KOPT-K1 (cell line): ENCODE measurements around the gene XPO4.
"Not testable (repeated sequence)": the region's sequence is repeated elsewhere in the genome, so short reads cannot be mapped to it uniquely, and the experiment has no call there.

ENCODE experiments used
- H3K27ac ChIP-seq: fragments of 200-600 bp; sonication (generic); 2 replicates; pipeline ENCODE4 v1.5.1; 2016; ENCODE audit warnings: antibody characterized with exemption, mild to moderate bottlenecking, low read depth, low read length; ENCODE audit not compliant: poor library complexity, severe bottlenecking
- H3K36me3 ChIP-seq: fragments of 200-600 bp; sonication (generic); 2 replicates; pipeline ENCODE4 v1.5.1; 2017; ENCODE audit warnings: antibody characterized with exemption, mild to moderate bottlenecking, low read length, moderate library complexity; ENCODE audit not compliant: insufficient read depth
- H3K9me3 ChIP-seq: fragments of 200-600 bp; sonication (generic); 2 replicates; pipeline ENCODE4 v1.5.1; 2017; ENCODE audit warnings: antibody characterized with exemption, low read length, mild to moderate bottlenecking; ENCODE audit not compliant: insufficient read depth, poor library complexity, severe bottlenecking

The XPO4 gene

DNA sequence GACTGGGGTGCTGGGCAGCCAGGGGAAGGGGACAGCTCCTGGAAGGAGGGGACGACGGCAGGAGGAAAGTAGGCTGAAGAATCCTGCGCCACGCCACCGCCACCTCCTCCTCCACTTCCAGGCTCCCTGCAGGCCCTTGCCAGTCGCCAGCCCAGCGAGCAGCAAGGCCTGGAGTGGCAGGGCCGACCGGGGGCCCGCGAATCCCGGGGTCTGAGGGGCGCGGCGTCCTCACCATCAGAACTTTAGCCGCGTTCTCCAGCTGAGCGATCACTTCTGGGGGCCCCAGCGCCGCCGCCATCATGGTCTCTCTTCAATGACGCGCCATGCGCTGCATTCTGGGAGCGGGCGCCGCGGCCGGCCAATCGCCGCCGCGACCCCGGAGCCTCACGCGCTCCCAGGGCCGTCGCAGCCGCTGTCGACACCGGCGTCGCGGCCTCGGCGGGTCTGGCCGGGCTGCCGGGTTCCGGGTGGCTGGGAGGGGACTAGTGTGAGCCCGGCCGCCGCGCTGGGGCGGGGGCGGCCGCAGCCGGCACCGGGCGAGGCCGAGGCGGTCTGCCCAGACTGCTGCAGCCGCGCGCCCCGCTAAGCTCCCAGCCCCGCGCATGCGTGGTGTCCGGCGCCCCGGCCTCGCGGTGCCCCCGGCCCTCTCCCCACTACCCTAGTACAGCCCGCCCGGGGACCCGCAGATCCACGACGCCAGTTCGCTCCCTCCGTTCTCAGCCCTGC lies at the start of gene XPO4:
Gene XPO4, minus strand, starts transcription at position 309 of the 726 bp plus-strand sequence. Its CDS starts 8 bp downstream, at position 301.
- H3K27ac ChIP-seq, result peak within 1 kb of the TSS; percentile 78
- H3K36me3 ChIP-seq, result peaks cover 26% of the 10 kb centered on the region
- H3K9me3 ChIP-seq, result no peaks in the 10 kb centered on the region

DNA sequence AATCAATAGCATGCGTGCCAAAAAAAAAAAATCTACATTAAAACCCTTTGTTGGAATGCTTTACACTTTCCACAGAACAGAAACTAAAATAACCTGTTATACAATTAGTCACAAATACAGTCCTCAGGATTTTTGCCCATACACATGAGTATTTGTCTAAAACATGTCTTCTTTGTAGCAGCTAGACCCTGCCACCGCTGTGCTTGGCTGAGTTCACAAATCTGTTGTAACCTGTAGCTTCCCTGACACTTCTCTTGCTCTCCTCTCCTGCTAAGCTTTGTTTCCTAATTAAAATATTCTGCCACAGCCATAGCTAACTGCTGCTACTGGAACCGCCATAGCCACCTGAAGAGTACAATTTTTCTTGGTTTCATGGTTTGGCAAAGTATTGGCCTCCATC lies 45.5 kb upstream of the XPO4 start:
- H3K27ac ChIP-seq, H3K9me3 ChIP-seq, H3K36me3 ChIP-seq: not testable (repeated sequence)

DNA sequence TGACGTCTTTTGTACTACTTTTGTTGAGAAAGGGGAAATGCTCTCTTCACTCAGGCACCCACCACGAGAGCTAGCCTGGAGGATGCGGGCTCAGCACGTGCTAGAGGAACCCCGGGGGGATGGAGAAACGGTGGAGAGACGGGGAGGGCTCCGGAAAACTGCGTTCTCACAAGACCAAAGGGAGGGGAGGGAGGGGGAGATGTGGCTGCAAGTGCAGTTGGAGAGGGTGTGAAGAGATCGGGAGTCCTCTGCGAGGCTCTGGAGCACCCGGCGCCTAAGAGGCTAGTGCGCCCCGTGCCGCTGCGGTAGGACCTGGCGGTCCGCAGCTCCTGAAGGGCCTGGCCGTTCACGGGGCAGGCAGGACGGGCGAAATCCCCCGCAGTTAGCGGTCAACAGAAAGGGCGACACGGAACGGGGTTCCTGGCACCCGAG lies 43.4 kb upstream of the XPO4 start:
- Histone ChIP-seq H3K27ac (no peak overlapping the region), H3K9me3 (no peaks in the 10 kb centered on the region), H3K36me3 (no peaks in the 10 kb centered on the region)

DNA sequence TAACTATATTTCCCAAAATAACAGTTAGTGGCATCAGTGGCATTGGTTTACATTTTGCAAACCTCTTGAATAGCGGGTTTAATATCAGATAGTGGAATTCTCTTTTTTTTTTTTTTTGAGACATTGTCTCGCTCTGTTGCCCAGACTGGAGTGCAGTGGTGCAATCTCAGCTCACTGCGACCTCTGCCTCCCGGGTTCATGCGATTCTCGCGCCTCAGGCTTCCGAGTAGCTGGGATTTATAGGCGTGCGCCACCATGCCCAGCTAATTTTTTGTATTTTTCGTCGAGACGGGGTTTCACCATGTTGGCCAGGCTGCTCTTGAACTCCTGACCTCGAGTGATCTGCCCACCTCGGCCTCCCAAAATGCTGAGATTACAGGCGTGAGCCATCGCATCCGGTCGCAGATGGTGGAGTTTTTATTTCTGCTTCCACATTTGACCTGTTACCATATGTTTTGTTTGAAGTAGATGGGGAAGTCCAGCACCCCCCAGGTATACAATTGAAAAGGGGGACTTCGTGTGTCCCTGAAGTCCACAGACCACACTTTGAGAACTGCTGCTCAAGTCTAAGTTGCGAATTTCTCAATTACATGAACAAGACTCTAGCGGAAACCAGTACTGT lies 40.5 kb upstream of the XPO4 start:
- Histone ChIP-seq H3K27ac (no peak overlapping the region), H3K9me3 (no peaks in the 10 kb centered on the region), H3K36me3 (no peaks in the 10 kb centered on the region)

DNA sequence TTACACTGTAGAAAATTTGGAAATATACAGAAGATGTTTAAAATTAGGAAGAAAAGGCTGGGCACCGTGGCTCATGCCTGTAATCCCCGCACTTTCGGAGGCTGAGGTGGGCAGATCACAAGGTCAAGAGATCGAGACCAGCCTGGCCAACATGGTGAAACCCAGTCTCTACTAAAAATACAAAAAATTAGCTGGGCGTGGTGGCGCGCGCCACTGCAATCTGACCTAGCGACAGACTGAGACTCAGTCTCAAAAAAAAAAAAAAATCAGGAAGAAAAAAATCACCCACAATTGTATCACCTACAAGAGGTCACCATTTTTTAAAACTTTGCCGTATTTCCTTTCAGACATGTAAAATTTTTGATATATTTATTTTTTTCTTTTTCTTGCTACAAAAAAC lies 38.0 kb upstream of the XPO4 start:
- H3K27ac ChIP-seq, H3K36me3 ChIP-seq, H3K9me3 ChIP-seq: not testable (repeated sequence)

DNA sequence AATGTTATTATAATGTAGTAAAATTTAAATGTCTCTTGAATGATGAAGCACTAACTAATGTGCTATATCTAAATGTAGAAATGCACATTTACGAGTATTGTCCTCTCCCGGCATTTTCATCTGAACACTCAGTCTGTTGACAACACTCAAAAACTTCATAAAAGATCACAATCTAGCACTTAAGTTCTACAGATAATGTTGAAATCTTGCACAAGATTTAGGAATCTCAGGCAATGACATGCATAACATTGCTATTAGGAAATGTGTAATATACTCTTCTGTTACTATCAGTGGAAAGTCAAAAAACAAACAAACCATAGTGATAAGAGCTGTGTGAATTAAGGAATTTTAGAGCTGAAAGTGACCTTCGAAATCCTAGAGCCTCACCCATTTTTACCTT lies 37.5 kb upstream of the XPO4 start:
- no peak overlapping the region for H3K27ac ChIP-seq
- no peaks in the 10 kb centered on the region for H3K9me3 ChIP-seq
- H3K36me3 ChIP-seq, result no peaks in the 10 kb centered on the region

DNA sequence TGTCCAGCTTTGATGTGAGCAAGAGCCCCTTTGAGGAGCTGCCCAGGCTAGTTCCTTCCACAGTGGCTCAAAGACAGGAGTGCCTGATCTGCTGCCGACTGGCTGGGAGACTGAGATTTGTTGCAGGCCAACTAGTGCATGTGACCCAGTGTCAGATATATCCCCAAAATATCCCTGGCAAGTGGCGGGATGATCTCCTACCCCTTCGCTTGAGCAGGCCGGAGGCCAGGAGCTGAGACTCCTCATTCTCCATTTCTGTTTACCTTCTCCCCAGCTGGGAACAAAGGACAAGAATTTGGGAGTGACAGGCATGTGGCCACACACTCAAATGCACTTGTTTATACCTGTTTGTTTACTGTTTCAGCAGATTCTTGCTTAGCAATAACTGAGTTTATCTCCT lies 37.1 kb upstream of the XPO4 start:
- Histone ChIP-seq H3K27ac (no peak overlapping the region), H3K9me3 (no peaks in the 10 kb centered on the region), H3K36me3 (no peaks in the 10 kb centered on the region)

DNA sequence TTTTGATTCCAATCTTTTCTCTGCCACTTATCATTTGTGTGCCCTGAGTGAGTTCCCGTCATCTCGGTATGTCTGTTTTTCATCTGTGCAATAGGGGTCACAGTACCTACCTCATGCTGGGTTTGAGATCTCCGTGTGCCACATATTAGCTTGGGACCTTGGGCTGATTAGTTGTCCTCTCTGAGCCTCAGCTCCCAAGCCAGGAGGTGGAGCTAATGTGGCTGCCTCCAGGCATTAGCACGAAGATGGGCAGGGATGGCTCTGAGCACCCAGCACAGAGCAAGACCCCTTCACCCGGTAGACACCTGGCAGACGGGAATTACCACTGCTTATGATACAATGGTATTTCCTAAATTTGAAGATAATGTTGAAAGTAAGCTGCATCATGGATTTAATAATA lies 35.8 kb upstream of the XPO4 start:
- H3K9me3 ChIP-seq, result no peaks in the 10 kb centered on the region
- no peaks in the 10 kb centered on the region for H3K36me3 ChIP-seq

DNA sequence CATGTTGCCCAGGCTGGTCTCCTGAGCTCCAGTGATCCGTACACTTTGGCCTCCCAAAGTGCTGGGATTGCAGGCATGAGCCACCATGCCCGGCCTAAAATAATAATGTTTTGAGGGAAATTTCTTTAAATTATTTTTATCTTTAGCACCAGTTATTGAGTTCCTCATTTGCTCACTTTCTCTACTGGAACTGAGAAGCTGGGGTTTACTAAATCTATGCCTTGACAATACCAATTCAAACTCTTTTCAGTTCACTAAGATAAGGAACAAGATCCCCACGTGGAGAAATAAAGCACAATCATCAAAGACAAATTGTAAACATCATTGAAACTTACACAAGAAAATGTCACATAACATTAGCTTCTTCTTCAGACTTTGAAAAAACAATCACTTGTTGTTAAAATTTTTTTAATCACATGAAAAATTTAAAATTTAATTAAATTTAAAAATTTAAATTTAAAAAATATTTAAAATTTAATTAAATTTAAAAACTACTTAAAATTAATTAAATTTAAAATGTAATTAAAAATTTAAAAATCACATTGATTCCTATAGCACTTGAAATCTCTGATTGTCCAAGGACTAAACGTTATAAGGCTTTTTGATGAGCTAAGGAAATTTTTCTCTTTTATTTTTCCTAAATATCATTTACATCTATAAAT lies 25.2 kb upstream of the XPO4 start:
- no peaks in the 10 kb centered on the region for H3K9me3 ChIP-seq
- H3K36me3 ChIP-seq, result no peaks in the 10 kb centered on the region
- no peak overlapping the region for H3K27ac ChIP-seq

More for the DNA sequence above, 35.8 kb upstream of the XPO4 start:
- no peak overlapping the region for H3K27ac ChIP-seq

DNA sequence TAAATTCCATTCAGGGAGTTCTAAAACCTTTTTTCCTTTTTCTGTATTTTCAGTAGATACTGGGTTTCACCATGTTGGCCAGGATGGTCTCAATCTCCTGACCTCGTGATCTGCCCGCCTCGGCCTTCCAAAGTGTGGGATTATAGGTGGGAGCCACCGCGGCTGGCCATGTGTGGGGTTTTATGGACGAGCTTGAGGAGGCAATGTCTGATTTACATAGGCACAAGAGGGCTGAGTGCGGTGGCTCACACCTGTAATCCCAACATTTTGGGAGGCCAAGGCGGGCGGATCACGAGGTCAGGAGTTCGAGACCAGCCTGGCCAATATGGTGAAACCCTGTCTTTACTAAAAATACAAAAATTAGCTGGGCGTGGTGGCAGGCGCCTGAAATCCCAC lies 22.8 kb upstream of the XPO4 start:
- not testable (repeated sequence) for H3K9me3 ChIP-seq, H3K36me3 ChIP-seq, H3K27ac ChIP-seq

DNA sequence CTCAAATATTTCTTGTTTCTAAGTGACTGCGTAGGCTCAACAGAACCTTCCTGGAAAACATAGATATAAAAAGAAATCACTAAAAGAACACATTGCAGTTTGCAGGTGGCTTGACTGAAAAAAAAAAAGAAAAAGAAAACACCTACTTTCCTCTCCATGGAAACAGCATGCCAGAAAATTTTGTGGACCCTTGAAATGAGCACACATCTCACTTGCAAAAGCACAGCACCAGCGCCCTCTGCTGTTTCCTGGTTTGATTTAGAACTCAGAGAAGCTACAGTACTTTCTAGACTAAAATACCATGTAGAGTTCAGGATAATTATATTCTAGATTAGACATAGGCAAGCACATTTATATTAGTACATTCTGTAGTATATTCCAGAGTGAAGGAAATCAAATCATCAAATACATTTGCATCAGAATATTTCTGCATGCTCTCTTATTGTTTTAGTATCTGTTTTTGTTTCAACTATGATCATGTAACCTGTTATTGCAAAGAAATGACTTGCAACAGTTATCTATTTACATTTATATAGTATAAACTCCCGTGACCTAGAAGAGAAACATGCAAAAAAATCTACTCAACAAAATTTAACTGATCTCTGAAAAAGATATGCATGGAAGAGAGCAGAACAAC lies 22.3 kb upstream of the XPO4 start:
- H3K9me3 ChIP-seq, result no peaks in the 10 kb centered on the region
- H3K36me3 ChIP-seq, result no peaks in the 10 kb centered on the region
- H3K27ac ChIP-seq, result no peak overlapping the region

DNA sequence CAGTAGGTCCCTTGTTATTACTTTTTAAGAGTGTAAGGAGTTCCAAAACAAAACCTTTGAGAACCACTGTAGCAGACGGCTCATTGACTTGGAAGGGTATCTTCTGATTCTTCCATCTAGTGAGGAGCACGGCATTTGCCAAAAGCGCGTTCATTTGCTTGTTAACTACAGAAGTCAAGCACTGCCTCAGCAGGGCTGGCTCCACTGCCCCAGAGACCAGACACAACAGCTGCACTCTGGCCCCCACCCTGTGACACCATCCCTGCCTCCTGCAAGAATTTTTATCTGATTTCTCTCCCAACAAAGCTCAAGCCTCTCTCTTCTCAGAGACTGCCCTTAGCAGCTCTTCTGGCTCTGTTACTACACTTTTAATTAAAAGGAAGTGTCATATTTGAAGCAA lies 20.7 kb upstream of the XPO4 start:
- Histone ChIP-seq H3K27ac (no peak overlapping the region), H3K9me3 (no peaks in the 10 kb centered on the region), H3K36me3 (no peaks in the 10 kb centered on the region)

DNA sequence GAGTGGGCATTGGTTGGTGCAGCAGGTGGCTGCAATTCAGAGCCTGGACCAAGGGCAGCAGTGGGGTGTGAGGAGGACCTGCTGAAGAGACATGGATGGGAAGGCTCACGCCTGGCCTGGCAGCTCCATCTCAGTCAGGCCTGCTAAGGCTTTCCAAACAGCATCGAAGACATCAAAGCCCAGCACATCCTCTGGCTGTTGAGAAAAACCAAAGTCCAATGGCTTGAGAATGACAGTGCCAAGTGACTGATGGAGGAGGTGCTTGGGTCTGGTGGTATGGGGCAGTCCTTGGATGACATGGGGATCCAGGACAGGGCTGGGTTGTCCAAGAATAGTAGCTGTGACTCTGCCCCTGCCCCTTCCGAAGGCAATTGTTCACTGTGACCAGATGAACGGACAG lies 19.0 kb upstream of the XPO4 start:
- Histone ChIP-seq H3K9me3 (no peaks in the 10 kb centered on the region), H3K27ac (no peak overlapping the region), H3K36me3 (no peaks in the 10 kb centered on the region)

DNA sequence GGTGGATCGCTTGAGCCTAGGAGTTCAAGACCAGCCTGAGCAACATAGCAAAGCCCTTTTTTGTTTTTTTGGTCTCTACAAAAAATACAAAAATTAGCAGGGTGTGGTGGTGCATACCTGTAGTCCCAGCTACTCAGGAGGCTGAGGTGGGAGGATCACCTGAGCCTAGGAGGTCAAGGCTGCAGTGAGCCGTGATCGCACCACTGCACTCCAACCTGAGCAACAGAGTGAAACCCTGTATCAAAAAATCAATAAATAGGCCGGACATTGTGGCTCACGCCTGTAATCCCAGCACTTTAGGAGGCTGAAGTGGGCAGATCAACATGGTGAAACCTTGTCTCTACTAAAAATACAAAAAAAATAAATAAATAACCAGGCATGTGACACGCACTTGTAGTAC lies 13.1 kb upstream of the XPO4 start:
- not testable (repeated sequence) for H3K27ac ChIP-seq, H3K36me3 ChIP-seq, H3K9me3 ChIP-seq

DNA sequence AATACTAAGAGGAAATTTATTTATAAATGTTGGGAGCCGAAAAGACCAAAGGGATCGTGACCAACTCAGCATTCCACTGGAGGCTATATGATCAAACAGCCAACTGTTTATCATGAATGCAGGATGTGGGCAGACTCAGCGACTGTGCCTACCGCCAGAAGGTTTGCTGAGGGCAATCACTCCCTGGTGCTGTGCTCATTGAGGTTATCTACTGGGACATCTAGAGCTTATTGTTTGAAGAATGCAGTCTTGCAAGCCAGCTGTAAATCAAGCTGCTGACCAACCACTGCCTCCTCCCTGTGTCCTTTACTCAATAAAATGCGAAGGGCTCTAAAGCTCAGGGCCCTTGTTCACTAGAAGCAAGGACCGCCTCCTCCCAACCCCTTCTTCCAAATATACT lies 8.5 kb upstream of the XPO4 start:
- Histone ChIP-seq H3K9me3 (peaks cover 7% of the 10 kb centered on the region), H3K36me3 (no peaks in the 10 kb centered on the region)

More for the DNA sequence above, 8.5 kb upstream of the XPO4 start:
- H3K27ac ChIP-seq, result no peak overlapping the region
